GM12872 (cell line): ENCODE results near the gene NIFK.

Experiments
- CTCF ChIP-seq: IDR thresholded peaks from 3 replicates; pipeline ENCODE4 v1.5.1; 2011; ENCODE audit warnings: low read depth, mild to moderate bottlenecking, low read length, moderate library complexity; ENCODE audit not compliant: insufficient read depth

Gene NIFK

DNA sequence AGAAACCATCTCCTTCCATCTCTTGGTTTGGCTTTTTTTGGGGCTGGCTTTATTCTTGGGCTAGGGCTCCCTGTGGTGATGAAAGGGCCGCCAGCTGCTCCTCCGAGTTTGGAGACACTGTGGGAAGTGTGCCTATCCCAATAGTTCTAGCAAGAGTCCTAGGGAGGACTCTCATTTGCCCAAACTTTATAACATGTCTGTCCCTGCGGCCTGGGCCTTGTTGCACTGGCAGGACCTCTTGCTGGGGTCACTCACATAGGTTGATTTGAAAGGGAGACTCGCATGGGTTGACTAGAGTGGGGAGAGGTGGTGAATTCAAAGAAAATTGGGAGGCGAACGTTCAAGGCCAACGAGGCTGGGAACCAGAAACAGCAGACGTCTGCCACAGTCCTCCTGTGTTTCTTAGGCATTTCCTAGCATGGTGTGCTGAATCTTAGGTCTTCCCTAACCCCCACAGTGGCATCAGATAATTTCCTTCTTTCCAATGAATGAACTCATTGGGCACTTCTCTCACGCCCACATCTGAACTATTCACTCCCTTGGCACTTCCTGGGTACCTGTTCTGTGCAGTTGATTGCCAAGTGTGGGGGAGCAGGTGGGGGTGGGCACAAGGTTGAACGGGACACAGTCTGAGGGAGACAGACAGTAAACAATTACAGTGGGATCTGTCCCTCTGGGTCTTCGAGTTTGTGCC, 26.8 kb downstream of the NIFK start:
- TF ChIP-seq CTCF = no peak

- no peak for TF ChIP-seq CTCF
Measured at GRCh38 chr2:121707920-121708361, 28.7 kb downstream of the NIFK start.

- no peak for TF ChIP-seq CTCF
Measured at GRCh38 chr2:121707344-121707919, 29.2 kb downstream of the NIFK start.

- TF ChIP-seq CTCF = no peak
Measured at GRCh38 chr2:121705958-121706357, 30.7 kb downstream of the NIFK start.

DNA sequence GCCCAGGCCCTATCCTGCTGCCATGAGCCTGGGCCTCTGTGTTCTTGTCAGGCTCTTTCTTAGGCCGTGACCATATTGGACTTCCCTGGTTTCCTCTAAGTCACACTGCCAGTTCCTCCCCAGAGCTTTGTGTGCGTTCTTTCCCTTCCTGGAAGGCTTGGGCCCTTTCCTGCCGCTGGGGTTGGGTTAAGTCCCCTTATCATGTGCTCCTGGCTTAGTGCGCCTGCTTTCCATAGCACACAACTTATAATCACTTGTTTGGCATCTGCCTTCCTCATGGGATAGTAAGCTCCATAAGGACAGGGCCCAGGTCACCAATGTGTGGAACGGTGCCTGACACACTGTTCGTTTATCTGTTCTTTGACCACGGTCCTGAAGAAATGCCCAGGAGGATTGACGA, 31.3 kb downstream of the NIFK start:
- no peak for TF ChIP-seq CTCF

DNA sequence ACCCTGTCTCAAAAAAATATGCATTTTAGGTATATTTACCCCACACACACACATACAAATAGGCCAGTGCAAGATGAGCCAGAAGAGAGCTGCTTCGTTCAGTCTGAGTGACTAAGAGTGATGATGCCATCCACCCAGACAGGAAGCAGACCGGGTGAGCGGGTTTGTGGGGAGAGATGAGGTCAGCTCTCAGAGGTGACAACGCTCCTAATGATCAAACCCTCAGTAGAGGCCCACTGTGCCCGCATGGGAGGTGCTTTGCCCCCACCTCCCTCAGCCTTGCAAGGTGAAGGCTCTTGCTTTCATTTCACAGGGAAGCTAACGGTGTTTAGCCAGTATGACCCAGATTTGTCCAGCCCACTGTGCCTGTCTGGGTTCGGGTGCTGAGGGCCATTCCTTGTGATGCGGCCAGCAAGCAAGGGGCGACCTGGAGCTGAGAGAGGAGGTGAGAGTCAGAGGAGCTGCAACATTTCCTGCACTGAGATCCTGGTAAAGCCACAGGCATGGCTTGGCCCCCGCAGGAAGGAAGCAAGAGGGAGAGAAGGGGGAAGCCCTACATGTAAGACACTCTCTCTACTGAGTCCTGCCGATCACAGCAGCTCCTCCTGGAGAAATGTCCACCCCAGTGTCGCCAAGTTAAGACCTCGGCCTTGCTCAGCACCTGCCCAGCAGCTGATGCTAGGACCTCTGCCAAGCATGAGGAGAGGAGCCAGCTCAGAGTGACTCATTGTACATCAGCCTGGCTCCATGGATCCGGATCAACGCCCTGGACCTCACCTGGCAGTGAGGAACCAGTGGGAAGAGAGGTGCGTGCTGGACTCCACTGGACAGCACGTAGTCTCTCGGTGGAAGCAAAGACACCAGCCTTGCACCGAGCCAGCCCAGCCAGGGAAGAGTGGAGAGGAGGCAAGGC, 37.0 kb downstream of the NIFK start:
- TF ChIP-seq CTCF = no peak

DNA sequence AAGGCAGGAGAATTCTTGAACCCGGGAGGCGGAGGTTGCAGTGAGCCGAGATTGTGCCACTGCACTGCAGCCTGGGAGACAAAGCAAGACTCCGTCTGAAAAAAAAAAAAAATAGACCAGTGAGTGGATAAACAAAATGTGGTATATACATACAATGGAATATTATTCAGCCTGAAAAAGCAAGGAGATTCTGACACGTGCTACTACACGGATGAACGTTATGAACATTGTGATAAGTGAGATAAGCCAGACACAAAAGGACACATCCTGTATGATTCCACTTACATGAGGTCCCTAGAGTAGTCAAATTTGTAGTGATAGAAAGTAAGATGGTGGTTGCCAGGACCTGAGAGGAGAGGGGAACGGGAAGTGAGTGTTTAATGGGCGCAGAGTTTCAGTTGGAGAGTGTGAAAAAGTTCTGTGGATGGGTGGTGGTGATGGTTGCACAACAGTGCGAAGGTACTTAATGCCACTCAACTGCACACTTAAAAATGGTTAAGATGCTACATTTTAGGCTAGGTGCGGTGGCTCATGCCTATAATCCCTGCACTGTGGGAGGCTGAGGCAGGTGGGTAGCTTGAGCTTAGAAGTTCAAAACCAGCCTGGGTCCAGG, 38.3 kb downstream of the NIFK start:
- no peak for TF ChIP-seq CTCF
